ENCODE results near the gene TENT4B.
"Not testable (repeated sequence)": the region's sequence is repeated elsewhere in the genome, so short reads cannot be mapped to it uniquely, and the experiment has no call there.

Gene TENT4B

GRCh38 chr16:50234771-50235556 lies 81.9 kb downstream of the TENT4B start:
- no peak for DNase-seq (ENCODE audit: low read depth in 2 of 2)

GRCh38 chr16:50235581-50235980 lies 82.5 kb downstream of the TENT4B start:
- DNase-seq (ENCODE audit: low read depth in 2 of 2): no peak

GRCh38 chr16:50238314-50238713 lies 85.2 kb downstream of the TENT4B start:
- no peak for DNase-seq (ENCODE audit: low read depth in 2 of 2)

DNA sequence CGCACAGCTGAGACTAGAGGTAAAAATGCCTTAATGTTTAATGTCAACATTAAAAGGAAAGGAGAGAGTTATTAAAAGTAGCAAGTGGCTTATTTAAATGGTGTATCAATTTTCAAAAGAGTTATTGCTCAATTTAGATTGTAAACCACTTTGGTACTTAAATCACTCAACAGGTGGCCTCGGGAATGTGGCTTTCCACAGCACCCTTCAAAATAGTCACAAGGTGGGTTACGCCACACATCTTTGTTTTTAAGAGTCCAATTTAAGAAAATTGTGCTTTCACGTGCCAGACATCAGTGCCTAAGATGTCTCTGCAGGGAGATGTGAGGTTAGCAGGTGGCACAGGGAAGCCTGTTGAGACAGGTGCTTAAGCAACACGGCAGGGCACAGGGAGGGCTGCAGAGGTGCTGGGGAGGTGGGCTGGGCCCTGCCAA lies 85.8 kb downstream of the TENT4B start:
- no peak for DNase-seq (ENCODE audit: low read depth in 2 of 2)

DNA sequence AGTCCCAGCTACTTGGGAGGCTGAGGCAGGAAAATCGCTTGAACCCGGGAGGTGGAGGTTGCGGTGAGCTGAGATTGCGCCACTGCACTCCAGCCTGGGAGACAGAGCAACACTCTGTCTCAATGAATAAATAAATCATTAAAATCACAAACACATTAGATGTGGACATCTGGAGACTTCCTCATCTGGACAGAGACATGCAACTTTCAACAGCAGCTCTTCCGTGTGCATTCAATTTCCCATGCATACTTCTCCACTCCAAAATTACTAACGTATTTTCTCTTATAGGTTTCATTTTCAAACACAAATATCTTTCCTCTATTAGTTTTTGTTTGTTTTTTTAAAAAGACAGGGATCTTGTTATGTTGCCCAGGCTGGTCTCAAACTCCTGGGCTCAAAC lies 89.9 kb downstream of the TENT4B start:
- not testable (repeated sequence) for DNase-seq (ENCODE audit: low read depth in 2 of 2)

DNA sequence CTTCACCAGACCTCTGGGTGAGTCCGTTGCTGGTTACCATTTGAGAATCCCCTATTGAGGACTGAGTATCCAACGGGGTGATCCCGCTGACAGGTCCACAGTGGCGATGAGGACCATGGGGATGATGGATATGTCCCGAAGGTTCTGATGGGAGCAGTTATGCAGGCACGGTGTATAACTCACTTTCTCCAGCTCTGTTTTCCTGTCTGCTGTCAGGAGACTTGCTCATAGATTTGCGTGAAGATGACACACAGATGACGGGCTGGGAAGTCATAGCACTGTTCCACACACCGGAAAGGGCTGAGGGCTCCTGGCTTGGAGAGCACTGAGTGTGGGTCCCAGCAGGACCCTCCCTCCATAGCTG lies 91.0 kb downstream of the TENT4B start:
- DNase-seq (ENCODE audit: low read depth in 2 of 2): no peak

DNA sequence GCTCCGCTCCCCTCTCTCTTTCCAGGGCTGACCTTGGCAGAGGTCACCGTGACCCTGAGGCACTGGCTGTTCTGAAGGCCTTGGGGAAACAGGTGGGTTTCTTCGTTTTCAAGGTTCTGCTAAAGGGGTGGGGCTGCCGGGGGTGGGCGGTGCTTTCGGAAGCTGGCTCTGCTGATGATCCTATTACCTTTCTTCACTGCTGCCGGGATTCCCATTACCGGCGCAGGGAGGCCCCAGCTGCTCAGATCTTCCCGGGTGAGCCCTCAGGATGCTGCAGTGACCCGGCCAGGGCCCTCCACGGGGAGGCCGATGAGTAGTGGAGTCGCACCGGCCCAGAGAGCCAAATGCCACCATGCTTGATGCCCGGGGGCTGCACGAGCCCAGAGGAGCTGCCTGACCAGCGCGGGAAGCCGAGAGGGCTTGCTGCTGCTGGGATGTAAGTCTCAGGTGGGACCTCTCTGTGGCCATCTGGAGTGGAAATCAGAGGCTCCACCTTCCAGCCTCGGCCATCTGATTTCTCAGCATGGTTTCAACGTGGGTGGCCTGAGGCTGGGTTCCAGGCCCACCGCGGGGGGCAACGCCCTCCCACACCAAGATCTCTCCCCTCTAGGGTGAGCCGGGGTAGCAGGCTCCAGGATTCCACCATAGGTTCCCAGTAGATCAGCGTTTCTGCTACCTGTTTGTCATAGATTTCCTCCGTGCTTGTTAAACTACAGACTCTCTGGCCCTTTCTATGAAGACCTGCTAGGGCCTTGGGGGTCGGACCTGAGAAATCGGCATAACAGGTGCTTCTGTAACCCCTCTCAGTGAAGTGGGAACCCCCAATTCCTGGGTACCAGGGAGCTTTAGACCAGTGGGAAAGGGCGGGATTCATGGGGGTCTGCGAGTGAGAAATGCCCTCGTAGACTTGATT lies 91.7 kb downstream of the TENT4B start:
- no peak for DNase-seq (ENCODE audit: low read depth in 2 of 2)

DNA sequence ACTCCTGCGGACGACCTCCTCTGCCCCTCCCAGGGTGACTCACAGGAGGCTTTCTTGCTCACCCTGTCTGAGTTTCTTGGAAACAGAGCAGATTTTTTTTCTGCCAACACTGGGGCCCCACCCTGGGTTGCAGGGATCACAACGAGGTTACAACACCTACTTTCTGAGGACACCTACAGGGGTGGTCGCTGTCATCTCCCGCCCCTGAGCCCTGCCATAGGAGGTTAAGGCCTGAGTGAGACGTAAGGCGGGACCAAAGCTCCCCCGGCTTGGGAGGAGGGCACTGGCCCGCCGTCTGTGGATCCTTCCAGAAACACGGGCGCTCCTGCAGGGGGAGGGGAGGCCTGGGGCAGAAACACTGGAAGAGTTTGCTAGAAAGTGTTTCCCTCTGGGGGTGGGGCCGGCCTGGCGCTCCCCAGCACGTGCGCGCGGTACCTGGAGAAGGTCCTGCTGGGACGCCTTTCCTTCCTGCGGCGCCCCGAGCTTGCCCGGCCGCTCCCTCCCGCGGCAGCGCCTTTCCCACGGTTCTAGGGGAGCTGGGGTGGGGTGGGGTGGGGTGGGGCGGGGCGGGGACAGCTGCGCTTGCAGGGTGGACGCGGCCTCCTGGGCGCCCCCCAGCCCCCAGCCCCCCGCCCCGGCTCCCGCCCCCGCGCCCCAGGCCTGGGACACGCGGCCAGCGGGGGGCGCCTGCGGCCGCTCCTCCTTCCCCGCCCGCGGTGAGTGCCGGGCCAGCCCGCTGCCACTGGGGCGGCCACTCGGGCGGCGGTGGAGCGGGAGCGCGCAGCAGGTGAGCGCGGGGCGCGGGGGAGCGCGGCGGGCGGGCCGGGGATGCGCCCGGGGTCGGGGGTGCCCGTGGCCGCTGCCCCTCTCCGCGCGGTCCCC lies 92.6 kb downstream of the TENT4B start:
- peak; percentile 64 to 71 for DNase-seq (ENCODE audit: low read depth in 2 of 2)

GRCh38 chr16:50246299-50247122 lies 93.4 kb downstream of the TENT4B start:
- DNase-seq (ENCODE audit: low read depth in 2 of 2): no peak

GRCh38 chr16:50247123-50247905 lies 94.2 kb downstream of the TENT4B start:
- DNase-seq (ENCODE audit: low read depth in 2 of 2): no peak

DNA sequence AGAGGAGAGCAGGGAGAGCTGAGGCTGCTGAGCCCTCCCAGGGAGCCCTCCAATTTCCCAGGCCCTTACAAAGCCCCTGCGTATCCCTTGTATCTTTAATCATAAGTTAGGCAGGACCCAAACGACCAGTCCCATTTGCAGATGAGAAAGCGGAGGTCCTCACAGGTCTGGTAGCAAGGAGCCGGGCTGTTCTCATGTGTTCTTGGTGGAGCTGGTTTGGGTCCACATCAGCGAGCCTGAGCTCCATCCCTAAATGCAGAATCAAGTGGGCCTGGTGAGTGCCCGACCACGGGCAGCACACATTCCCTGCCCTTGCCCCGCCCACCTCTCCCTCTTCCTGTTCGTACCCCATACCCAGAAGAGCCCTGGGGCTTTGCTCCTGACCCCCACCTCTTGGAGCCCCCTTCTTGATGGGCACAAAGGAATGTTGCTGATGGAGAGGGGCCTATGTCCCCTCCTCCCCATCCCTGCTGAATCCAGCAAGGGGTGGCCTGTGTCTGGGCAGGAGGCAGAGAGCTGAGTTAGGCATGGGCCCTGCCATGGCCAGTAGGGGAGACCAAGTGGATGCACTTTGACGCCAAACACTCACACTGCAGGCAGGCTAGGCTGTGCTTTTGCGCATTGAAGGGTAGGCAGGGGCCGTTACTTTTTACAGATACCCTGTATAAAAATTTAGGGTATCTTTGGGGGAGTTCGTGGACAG lies 95.0 kb downstream of the TENT4B start:
- DNase-seq (ENCODE audit: low read depth in 2 of 2): no peak

GRCh38 chr16:50248845-50249244 lies 95.7 kb downstream of the TENT4B start:
- no peak for DNase-seq (ENCODE audit: low read depth in 2 of 2)

- no peak for DNase-seq (ENCODE audit: low read depth in 2 of 2)
These were observed 98.4 kb downstream of the TENT4B start for GRCh38 chr16:50251375-50252081.

GRCh38 chr16:50252082-50252611 lies 99.0 kb downstream of the TENT4B start:
- no peak for DNase-seq (ENCODE audit: low read depth in 2 of 2)

DNA sequence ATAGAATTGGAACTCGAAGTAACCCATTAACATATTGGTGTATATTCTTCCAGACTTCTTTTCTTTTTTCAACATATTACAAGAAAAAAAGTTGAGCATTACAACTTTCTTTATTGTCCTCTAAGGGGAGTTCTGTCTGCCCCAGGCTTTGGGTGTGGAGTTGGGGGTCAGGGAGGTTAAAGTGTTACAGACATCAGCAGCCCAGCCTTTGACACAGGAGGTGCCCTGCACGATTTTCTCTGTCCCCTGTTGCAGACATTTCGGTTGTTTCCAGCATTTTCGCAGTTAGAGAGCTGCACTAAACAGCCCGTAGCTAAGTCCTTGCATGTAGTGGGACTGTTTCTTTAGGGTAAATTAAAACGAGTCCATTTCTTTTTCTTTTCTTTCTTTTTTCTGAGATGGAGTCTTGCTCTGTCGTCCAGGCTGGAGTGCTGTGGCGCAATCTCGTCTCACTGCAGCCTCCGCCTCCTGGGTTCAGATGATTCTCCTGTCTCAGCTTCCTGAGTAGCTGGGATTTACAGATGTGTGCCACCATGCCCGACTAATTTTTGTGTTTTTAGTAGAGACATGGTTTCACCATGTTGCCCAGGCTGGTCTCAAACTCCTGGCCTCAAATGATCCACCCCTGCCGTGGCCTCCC lies 99.9 kb downstream of the TENT4B start:
- DNase-seq (ENCODE audit: low read depth in 2 of 2): no peak

DNA sequence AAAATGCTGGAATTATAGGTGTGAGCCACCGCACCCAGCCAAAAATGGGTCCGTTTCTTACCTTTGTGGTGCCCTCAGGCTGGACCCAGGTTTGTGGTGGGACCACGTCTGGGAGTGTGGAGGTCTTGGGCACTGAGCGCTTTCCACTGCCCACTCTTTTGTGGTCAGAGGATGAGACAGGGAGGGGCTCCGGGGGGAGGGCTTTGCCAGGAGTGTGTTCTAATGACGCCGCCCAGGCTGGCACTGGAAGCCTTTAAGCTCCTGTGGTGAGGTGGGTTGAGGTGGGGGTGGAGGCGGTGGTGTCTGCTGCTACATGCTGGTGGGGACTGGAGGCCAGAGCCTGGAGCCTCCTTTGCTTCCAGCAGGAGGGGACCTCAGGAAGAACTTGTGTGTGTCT lies 100.4 kb downstream of the TENT4B start:
- no peak for DNase-seq (ENCODE audit: low read depth in 2 of 2)

DNA sequence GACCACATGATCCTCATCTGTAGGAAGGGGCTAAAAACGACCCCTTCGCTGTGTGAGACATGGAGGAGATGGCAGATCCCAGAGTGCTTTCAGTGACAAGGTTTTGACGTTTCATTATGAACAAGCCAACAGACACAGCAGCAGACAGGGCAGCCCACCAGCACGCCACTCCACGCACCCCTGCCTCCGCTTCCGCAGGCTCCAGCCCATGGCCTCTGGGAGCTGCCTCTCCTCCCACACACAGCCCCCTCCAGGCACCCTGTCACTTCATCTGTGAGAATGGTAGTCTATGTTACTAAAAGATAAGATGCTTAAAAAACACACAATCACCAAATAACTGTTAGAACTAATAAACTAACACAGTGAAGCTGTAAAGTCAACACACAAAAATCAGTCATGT lies 101.0 kb downstream of the TENT4B start:
- DNase-seq (ENCODE audit: low read depth in 2 of 2): no peak

GRCh38 chr16:50255538-50255937 lies 102.4 kb downstream of the TENT4B start:
- DNase-seq (ENCODE audit: low read depth in 2 of 2): no peak
